Sigmoid colon (tissue), 7 donors: ENCODE results near the gene CAMSAP2. TPM values are rescaled to one million over a fixed set of nuclear protein-coding genes. Genes with fewer than 3 reads are reported as not detected.
A peak's percentile ranks its signal among the peaks of the same experiment; 100 is the strongest.

Experiments
- DNase-seq: peaks from one replicate; pipeline ENCODE4 v3.0.0-alpha.2; 2019
- H3K27ac ChIP-seq, 4 donors: fragments of 200-600 bp; sonication (generic); one replicate each; pipeline ENCODE4 v1.5.1; 2016 to 2019; ENCODE audit warnings: mild to moderate bottlenecking in 1 of 4
- H3K27me3 ChIP-seq, 3 donors: fragments of 200-600 bp; sonication (generic); one replicate each; pipeline ENCODE4 v1.5.1; 2019; ENCODE audit warnings: mild to moderate bottlenecking in 1 of 3
- H3K36me3 ChIP-seq, 4 donors: fragments of 200-600 bp; sonication (generic); one replicate each; pipeline ENCODE4 v1.5.1; 2016 to 2019
- H3K4me1 ChIP-seq, 4 donors: fragments of 200-600 bp; sonication (generic); one replicate each; pipeline ENCODE4 v1.5.1; 2017 to 2019
- H3K4me3 ChIP-seq, 4 donors: fragments of 200-600 bp; sonication (generic); one replicate each; pipeline ENCODE4 v1.5.1; 2017 to 2019; ENCODE audit warnings: mild to moderate bottlenecking in 2 of 4, moderate library complexity in 1 of 4
- H3K9me3 ChIP-seq, 4 donors: fragments of 200-600 bp in 3 of 4; sonication (generic) in 3 of 4; one replicate each; pipeline versions ENCODE4 v1.5.1 to v1.6.1; 2013 to 2019
- CTCF ChIP-seq, 4 experiments: fragments of 450-650 bp in 3 of 4; fragments of 200-600 bp in 1 of 4; IDR thresholded peaks; one replicate each; pipeline ENCODE4 v1.5.1; 2016 to 2019; ENCODE audit warnings: antibody characterized with exemption in 4 of 4, mild to moderate bottlenecking in 3 of 4, moderate library complexity in 2 of 4
- EP300 ChIP-seq, 4 donors: sonication (generic); formaldehyde crosslinking; IDR thresholded peaks; one replicate each; pipeline ENCODE4 v1.6.1; 2017; ENCODE audit warnings: antibody characterized with exemption in 4 of 4
- POLR2A ChIP-seq, 2 donors: fragments of 450-650 bp; IDR thresholded peaks; one replicate each; pipeline ENCODE4 v1.6.1; 2016; ENCODE audit warnings: antibody characterized with exemption in 2 of 2, mild to moderate bottlenecking in 2 of 2, moderate library complexity in 2 of 2
- POLR2AphosphoS5 ChIP-seq, 4 donors: sonication (generic); formaldehyde crosslinking; IDR thresholded peaks; one replicate each; pipeline ENCODE4 v1.6.1; 2017; ENCODE audit warnings: antibody characterized with exemption in 4 of 4
- WGBS, 2 donors: extraction: QIAGEN DNeasy Blood & Tissue Kit; methylation state at CpG; one replicate each; pipeline ENCODE4 v1.1.7; 2013; 5-methylcytosine and 5-hydroxymethylcytosine counted together
- intact Hi-C: fragments of 100-400 bp; cut with DNase I; formaldehyde crosslinking; loops from one replicate; pipeline ENCODE4 v1.15.1; 2023
- polyA plus RNA-seq, 3 donors: library from polyadenylated mRNA; stranded (reverse); fragments of 200-250 nt; gene quantifications; one replicate each; pipeline ENCODE4 v1.2.3, GENCODE V29; 2013
- total RNA-seq, 4 donors: library from RNA; depleted of rRNA; stranded (reverse); fragments of >200 nt; gene quantifications; one replicate each; pipeline ENCODE4 v1.1.0, GENCODE V29; 2016
- donor health status: healthy with polysubstance abuse.
- donor health status: Bipolar disorder and iron deficiency.
- donor health status: healthy.

CAMSAP2 gene
- total and polyA plus RNA-seq, 7 donors, result 1.2 to 40.7 (median 31.8) TPM

GRCh38 chr1:200896531-200897196 lies 158.0 kb downstream of the CAMSAP2 start:
- DNase-seq, result no peak
- no peak for TF ChIP-seq POLR2AphosphoS5 (IDR thresholded peaks at IDR 0.05)
- TF ChIP-seq POLR2A (IDR thresholded peaks at IDR 0.05), result no peak
- TF ChIP-seq CTCF (IDR thresholded peaks at IDR 0.05), result no peak
- TF ChIP-seq EP300 (IDR thresholded peaks at IDR 0.05), result no peak
- intact Hi-C loops, result no loop called here
- H3K27ac ChIP-seq, result no peak overlapping the region
- H3K27me3 ChIP-seq, result peaks cover 0 to 8% (median 7%) of the 10 kb centered on the region in 3 donors
- peaks cover 0 to 3% (median 2%) of the 10 kb centered on the region in 4 donors for H3K4me1 ChIP-seq
- no peak overlapping the region for H3K4me3 ChIP-seq
- no peaks in the 10 kb centered on the region for H3K36me3 ChIP-seq
- 16 to 74% methylated on average over 10 of the region's 10 CpGs for WGBS, 2 donors
- no peaks in the 10 kb centered on the region for H3K9me3 ChIP-seq

- no peak overlapping the region for H3K4me3 ChIP-seq
- TF ChIP-seq EP300 (IDR thresholded peaks at IDR 0.05) (no peak), POLR2AphosphoS5 (IDR thresholded peaks at IDR 0.05) (no peak), CTCF (IDR thresholded peaks at IDR 0.05) (no peak), POLR2A (IDR thresholded peaks at IDR 0.05) (no peak)
- H3K4me1 ChIP-seq, result no peaks in the 10 kb centered on the region
- intact Hi-C loops, result no loop called here
- no peaks in the 10 kb centered on the region for H3K36me3 ChIP-seq
- H3K27ac ChIP-seq, result no peak overlapping the region
- peaks cover 0 to 3% (median 2%) of the 10 kb centered on the region in 3 donors for H3K27me3 ChIP-seq
- DNase-seq, result no peak
- WGBS, 2 donors, result 46 to 82% methylated on average over 5 of the region's 5 CpGs
- H3K9me3 ChIP-seq, result no peaks in the 10 kb centered on the region
Measured at GRCh38 chr1:200897259-200897658, 158.6 kb downstream of the CAMSAP2 start.

- Histone ChIP-seq H3K4me3 (no peak overlapping the region), H3K27ac (no peak overlapping the region), H3K9me3 (no peaks in the 10 kb centered on the region), H3K4me1 (no peaks in the 10 kb centered on the region), H3K36me3 (no peaks in the 10 kb centered on the region), H3K27me3 (no peaks in the 10 kb centered on the region)
- TF ChIP-seq CTCF (IDR thresholded peaks at IDR 0.05), result no peak
- no peak for TF ChIP-seq POLR2A (IDR thresholded peaks at IDR 0.05)
- intact Hi-C loops, result no loop called here
- DNase-seq, result peak; percentile 30
- WGBS, 2 donors, result 34 to 58% methylated on average over 3 of the region's 3 CpGs
Measured at GRCh38 chr1:200899015-200899386, 160.3 kb downstream of the CAMSAP2 start.

- WGBS, 2 donors, result 87 to 94% methylated on average over 10 of the region's 10 CpGs
- TF ChIP-seq CTCF (IDR thresholded peaks at IDR 0.05) (no peak), EP300 (IDR thresholded peaks at IDR 0.05) (no peak), POLR2AphosphoS5 (IDR thresholded peaks at IDR 0.05) (no peak), POLR2A (IDR thresholded peaks at IDR 0.05) (no peak)
- no peaks in the 10 kb centered on the region for H3K36me3 ChIP-seq
- H3K4me3 ChIP-seq, result no peak overlapping the region
- H3K27me3 ChIP-seq, result no peaks in the 10 kb centered on the region
- intact Hi-C loops, result no loop called here
- H3K4me1 ChIP-seq, result no peaks in the 10 kb centered on the region
- H3K9me3 ChIP-seq, result no peaks in the 10 kb centered on the region
- peak; percentile 47 for DNase-seq
- no peak overlapping the region for H3K27ac ChIP-seq
Measured at GRCh38 chr1:200899451-200899915, 160.8 kb downstream of the CAMSAP2 start.
